Stomach smooth muscle (tissue), 2 donors: Measurements from ENCODE around the gene DDO.

Experiments
- H3K27ac ChIP-seq: one replicate; pipeline ENCODE4 v1.7.0; 2013; ENCODE audit warnings: mild to moderate bottlenecking, low read length, inconsistent platforms
- H3K27me3 ChIP-seq, 2 donors: one replicate each; pipeline ENCODE4 v1.7.0; 2013; ENCODE audit warnings: low read length in 2 of 2; ENCODE audit not compliant: insufficient read depth in 2 of 2, control insufficient read depth in 1 of 2
- H3K36me3 ChIP-seq, 2 donors: one replicate each; pipeline ENCODE4 v1.7.0; 2013; ENCODE audit warnings: low read length in 2 of 2; ENCODE audit not compliant: control insufficient read depth in 2 of 2, insufficient read depth in 2 of 2
- H3K4me1 ChIP-seq: one replicate; pipeline ENCODE4 v1.7.0; 2013; ENCODE audit warnings: low read length; ENCODE audit not compliant: control insufficient read depth, insufficient read depth
- H3K4me3 ChIP-seq, 2 donors: one replicate each; pipeline ENCODE4 v1.7.0; 2013; ENCODE audit warnings: low read length in 2 of 2
- H3K9ac ChIP-seq, 2 donors: one replicate each; pipeline ENCODE4 v1.7.0; 2013; ENCODE audit warnings: low read length in 2 of 2, mild to moderate bottlenecking in 1 of 2
- H3K9me3 ChIP-seq, 2 donors: one replicate each; pipeline ENCODE4 v1.7.0; 2013; ENCODE audit warnings: low read length in 2 of 2; ENCODE audit not compliant: control insufficient read depth in 2 of 2
- donor health status: healthy.
- donor health status: Pancreatic carcinoma.

DDO gene

GRCh38 chr6:110446405-110446804, 31.0 kb upstream of the DDO start:
- H3K9me3 ChIP-seq: no peaks in the 10 kb centered on the region
- no peak overlapping the region for H3K27ac ChIP-seq
- no peaks in the 10 kb centered on the region for H3K27me3 ChIP-seq
- H3K4me1 ChIP-seq: no peaks in the 10 kb centered on the region
- no peak overlapping the region for H3K4me3 ChIP-seq
- H3K9ac ChIP-seq: no peak overlapping the region
- H3K36me3 ChIP-seq: no peaks in the 10 kb centered on the region

GRCh38 chr6:110440026-110440425, 24.7 kb upstream of the DDO start:
- Histone ChIP-seq H3K36me3 (no peaks in the 10 kb centered on the region), H3K27ac (no peak overlapping the region), H3K9ac (no peak overlapping the region), H3K27me3 (no peaks in the 10 kb centered on the region), H3K9me3 (peaks cover 0 to 2% of the 10 kb centered on the region in 2 donors), H3K4me1 (no peaks in the 10 kb centered on the region), H3K4me3 (no peak overlapping the region)

- Histone ChIP-seq H3K27me3 (no peaks in the 10 kb centered on the region), H3K36me3 (no peaks in the 10 kb centered on the region), H3K4me3 (no peak overlapping the region), H3K27ac (no peak overlapping the region), H3K4me1 (no peaks in the 10 kb centered on the region), H3K9ac (no peak overlapping the region), H3K9me3 (peaks cover 0 to 2% of the 10 kb centered on the region in 2 donors)
These were observed 24.0 kb upstream of the DDO start for GRCh38 chr6:110439356-110439755.

- Histone ChIP-seq H3K9ac (no peak overlapping the region), H3K4me1 (no peaks in the 10 kb centered on the region), H3K9me3 (peaks cover 0 to 2% of the 10 kb centered on the region in 2 donors), H3K36me3 (no peaks in the 10 kb centered on the region), H3K4me3 (no peak overlapping the region), H3K27ac (no peak overlapping the region), H3K27me3 (peaks cover 0 to 3% of the 10 kb centered on the region in 2 donors)
These were observed 19.7 kb upstream of the DDO start for GRCh38 chr6:110434961-110435602.

GRCh38 chr6:110432285-110432900, 17.0 kb upstream of the DDO start:
- Histone ChIP-seq H3K27me3 (peaks cover 0 to 5% of the 10 kb centered on the region in 2 donors), H3K36me3 (no peaks in the 10 kb centered on the region), H3K4me1 (no peaks in the 10 kb centered on the region), H3K9me3 (peaks cover 0 to 2% of the 10 kb centered on the region in 2 donors), H3K27ac (no peak overlapping the region), H3K4me3 (no peak overlapping the region), H3K9ac (no peak overlapping the region)

GRCh38 chr6:110430741-110431140, 15.4 kb upstream of the DDO start:
- peaks cover 0 to 5% of the 10 kb centered on the region in 2 donors for H3K27me3 ChIP-seq
- H3K4me1 ChIP-seq: no peaks in the 10 kb centered on the region
- no peak overlapping the region for H3K27ac ChIP-seq
- H3K36me3 ChIP-seq: no peaks in the 10 kb centered on the region
- H3K9ac ChIP-seq: no peak overlapping the region
- H3K4me3 ChIP-seq: no peak overlapping the region
- H3K9me3 ChIP-seq: no peaks in the 10 kb centered on the region

GRCh38 chr6:110430236-110430635, 14.9 kb upstream of the DDO start:
- H3K27ac ChIP-seq: no peak overlapping the region
- H3K36me3 ChIP-seq: no peaks in the 10 kb centered on the region
- no peaks in the 10 kb centered on the region for H3K4me1 ChIP-seq
- H3K9me3 ChIP-seq: no peaks in the 10 kb centered on the region
- H3K9ac ChIP-seq: no peak overlapping the region
- no peak overlapping the region for H3K4me3 ChIP-seq
- H3K27me3 ChIP-seq: peaks cover 0 to 5% of the 10 kb centered on the region in 2 donors

GRCh38 chr6:110428153-110428552, 12.8 kb upstream of the DDO start:
- Histone ChIP-seq H3K27me3 (peaks cover 0 to 5% of the 10 kb centered on the region in 2 donors), H3K36me3 (no peaks in the 10 kb centered on the region), H3K9ac (no peak overlapping the region), H3K4me1 (no peaks in the 10 kb centered on the region), H3K9me3 (no peaks in the 10 kb centered on the region), H3K27ac (no peak overlapping the region), H3K4me3 (no peak overlapping the region)

- H3K4me1 ChIP-seq: no peaks in the 10 kb centered on the region
- H3K9me3 ChIP-seq: peaks cover 0 to 4% of the 10 kb centered on the region in 2 donors
- H3K4me3 ChIP-seq: no peak overlapping the region
- no peak overlapping the region for H3K9ac ChIP-seq
- no peak overlapping the region for H3K27ac ChIP-seq
- H3K36me3 ChIP-seq: no peaks in the 10 kb centered on the region
- peaks cover 0 to 5% of the 10 kb centered on the region in 2 donors for H3K27me3 ChIP-seq
These were observed 10.4 kb upstream of the DDO start for GRCh38 chr6:110425816-110426215.

GRCh38 chr6:110422444-110422822, 7.1 kb upstream of the DDO start:
- Histone ChIP-seq H3K27me3 (no peaks in the 10 kb centered on the region), H3K4me1 (no peaks in the 10 kb centered on the region), H3K36me3 (no peaks in the 10 kb centered on the region), H3K4me3 (no peak overlapping the region), H3K9ac (no peak overlapping the region), H3K27ac (no peak overlapping the region), H3K9me3 (peaks cover 0 to 4% of the 10 kb centered on the region in 2 donors)

GRCh38 chr6:110421749-110422443, 6.5 kb upstream of the DDO start:
- Histone ChIP-seq H3K36me3 (no peaks in the 10 kb centered on the region), H3K27me3 (no peaks in the 10 kb centered on the region), H3K9me3 (peaks cover 0 to 4% of the 10 kb centered on the region in 2 donors), H3K9ac (no peak overlapping the region), H3K4me3 (no peak overlapping the region), H3K4me1 (no peaks in the 10 kb centered on the region), H3K27ac (no peak overlapping the region)
